Activated CD8-positive, alpha-beta T cell treated with anti-CD3 and anti-CD28 coated beads for 36 hours (primary cell): ENCODE results near the gene ZNF77. TPM values are rescaled to one million over a fixed set of nuclear protein-coding genes. Genes with fewer than 3 reads are reported as not detected.

Experiments used
- ATAC-seq: fragments of 200-7000 bp; cut with Tn5 transposase; one replicate; pipeline ENCODE4 v1.10.0; 2021; ENCODE audit warnings: mild to moderate bottlenecking, moderate library complexity
- CTCF ChIA-PET: fragments of 350-600 bp; sonication (Branson Sonifier 250); formaldehyde crosslinking; loops from one replicate; lab custom pipeline; 2021; ENCODE audit warnings: antibody characterized with exemption; lab: Charles Lee
- POLR2A ChIA-PET: fragments of 350-600 bp; sonication (Branson Sonifier 250); formaldehyde crosslinking; loops from one replicate; lab custom pipeline; 2021; ENCODE audit warnings: antibody characterized with exemption; lab: Charles Lee
- DNase-seq: peaks from one replicate; pipeline ENCODE4 v3.0.0-alpha.2; 2020
- H3K27ac Mint-ChIP-seq: one replicate; pipeline ENCODE4 v1.8.0; 2021; ENCODE audit warnings: mild to moderate bottlenecking, mixed read lengths
- H3K27me3 Mint-ChIP-seq: one replicate; pipeline ENCODE4 v1.8.0; 2021; ENCODE audit warnings: mixed read lengths
- H3K36me3 Mint-ChIP-seq: one replicate; pipeline ENCODE4 v1.8.0; 2021; ENCODE audit warnings: low read depth, mixed read lengths
- H3K4me1 Mint-ChIP-seq: one replicate; pipeline ENCODE4 v1.8.0; 2021; ENCODE audit warnings: low read depth, mixed read lengths
- H3K4me3 Mint-ChIP-seq: one replicate; pipeline ENCODE4 v1.8.0; 2021; ENCODE audit warnings: mild to moderate bottlenecking, moderate library complexity, mixed read lengths
- H3K9me3 Mint-ChIP-seq: one replicate; pipeline ENCODE4 v1.8.0; 2021; ENCODE audit warnings: mixed read lengths
- intact Hi-C: fragments of 100-400 bp; cut with micrococcal nuclease; formaldehyde crosslinking; loops from one replicate; pipeline ENCODE4 v1.10.0; 2022
- total RNA-seq, 2 experiments: library from RNA; stranded (reverse); gene quantifications; one replicate each; pipeline ENCODE4 v1.2.3, GENCODE V29; 2021
- TF ChIP-seq, protein P1 (sequence below): fragments of 200-600 bp; IDR thresholded peaks from one replicate; pipeline ENCODE4 v1.8.0; 2022; ENCODE audit warnings: antibody characterized with exemption, mild to moderate bottlenecking

ZNF77 gene
- total RNA-seq, 2 experiments from 2014 or later = 2.6 to 2.8 TPM

DNA sequence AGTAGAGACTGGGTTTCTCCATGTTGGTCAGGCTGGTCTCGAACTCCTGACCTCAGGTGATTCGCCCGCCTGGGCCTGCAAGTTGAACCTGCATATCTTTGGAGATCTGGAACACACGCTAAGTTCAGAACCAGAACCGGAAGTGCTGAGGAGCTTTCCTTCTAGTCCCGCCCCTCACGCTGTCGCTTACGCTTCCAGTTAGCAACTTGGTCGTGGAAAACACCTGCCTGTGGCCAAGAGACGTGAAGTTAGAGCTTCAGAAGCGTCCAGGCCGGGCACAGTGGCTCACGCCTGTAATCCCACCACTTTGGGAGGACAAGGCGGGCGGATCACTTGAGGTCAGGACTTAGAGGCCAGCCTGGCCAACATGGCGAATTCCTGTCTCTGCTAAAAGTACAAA is 59.0 kb downstream of the ZNF77 start:
- DNase-seq (no peak), ATAC-seq (no peak)
- H3K4me3 Mint-ChIP-seq = no peak overlapping the region
- H3K9me3 Mint-ChIP-seq = no peaks in the 10 kb centered on the region
- H3K27ac Mint-ChIP-seq = no peak overlapping the region
- peaks cover 3% of the 10 kb centered on the region for H3K27me3 Mint-ChIP-seq
- ChIA-PET CTCF (interaction anchor here (1.1 to 1.2 kb wide), 2 partner anchors 65 to 237 kb away, joined by 3 to 7 read pairs; no protein-coding TSS in a partner anchor), POLR2A (interaction anchor here (1.0 kb wide), 1 partner anchor 89 kb away, joined by 3 read pairs; no protein-coding TSS in a partner anchor)
- intact Hi-C loops = no loop called here
- TF ChIP-seq, protein P1, sequence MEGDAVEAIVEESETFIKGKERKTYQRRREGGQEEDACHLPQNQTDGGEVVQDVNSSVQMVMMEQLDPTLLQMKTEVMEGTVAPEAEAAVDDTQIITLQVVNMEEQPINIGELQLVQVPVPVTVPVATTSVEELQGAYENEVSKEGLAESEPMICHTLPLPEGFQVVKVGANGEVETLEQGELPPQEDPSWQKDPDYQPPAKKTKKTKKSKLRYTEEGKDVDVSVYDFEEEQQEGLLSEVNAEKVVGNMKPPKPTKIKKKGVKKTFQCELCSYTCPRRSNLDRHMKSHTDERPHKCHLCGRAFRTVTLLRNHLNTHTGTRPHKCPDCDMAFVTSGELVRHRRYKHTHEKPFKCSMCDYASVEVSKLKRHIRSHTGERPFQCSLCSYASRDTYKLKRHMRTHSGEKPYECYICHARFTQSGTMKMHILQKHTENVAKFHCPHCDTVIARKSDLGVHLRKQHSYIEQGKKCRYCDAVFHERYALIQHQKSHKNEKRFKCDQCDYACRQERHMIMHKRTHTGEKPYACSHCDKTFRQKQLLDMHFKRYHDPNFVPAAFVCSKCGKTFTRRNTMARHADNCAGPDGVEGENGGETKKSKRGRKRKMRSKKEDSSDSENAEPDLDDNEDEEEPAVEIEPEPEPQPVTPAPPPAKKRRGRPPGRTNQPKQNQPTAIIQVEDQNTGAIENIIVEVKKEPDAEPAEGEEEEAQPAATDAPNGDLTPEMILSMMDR = no peak
- no peaks in the 10 kb centered on the region for H3K36me3 Mint-ChIP-seq
- peaks cover 11% of the 10 kb centered on the region for H3K4me1 Mint-ChIP-seq

DNA sequence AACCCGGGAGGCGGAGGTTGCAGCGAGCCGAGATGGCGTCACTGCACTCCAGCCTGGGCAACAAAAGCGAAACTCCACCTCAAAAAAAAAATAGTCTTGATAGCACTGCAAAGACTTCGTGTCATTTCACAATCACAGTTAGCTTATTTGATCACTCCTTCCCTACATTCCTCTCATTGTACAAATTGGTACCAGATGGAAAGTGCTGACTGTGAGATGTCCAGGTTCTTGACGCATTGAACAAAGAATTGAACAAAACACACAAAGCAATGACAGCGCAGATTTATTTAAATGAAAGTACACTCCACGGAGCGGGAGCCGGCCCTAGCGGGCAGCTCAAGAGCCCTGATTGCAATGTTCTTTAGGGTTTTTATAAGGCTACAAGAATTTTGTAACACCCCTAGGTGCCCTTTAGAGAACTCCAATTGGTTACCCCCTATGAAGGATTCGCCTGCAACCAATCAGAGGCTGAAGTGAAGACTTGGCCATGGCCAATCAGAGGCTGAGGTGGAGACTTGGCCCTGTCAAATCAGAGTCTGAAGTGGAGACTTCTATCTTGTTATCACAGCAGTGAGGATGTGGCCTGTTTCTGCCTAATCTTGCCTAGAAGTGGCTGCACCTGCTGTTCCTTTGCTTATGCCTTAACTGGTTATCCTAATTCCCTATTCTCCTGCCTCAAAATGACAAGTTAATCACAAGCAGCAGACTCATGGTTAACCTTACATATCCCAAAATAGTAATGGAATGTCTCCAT is 60.9 kb downstream of the ZNF77 start:
- no peak for ATAC-seq
- POLR2A ChIA-PET = no interaction called here
- intact Hi-C loops = no loop called here
- Mint-ChIP-seq H3K36me3 (no peaks in the 10 kb centered on the region), H3K27ac (no peak overlapping the region), H3K27me3 (peaks cover 1% of the 10 kb centered on the region), H3K9me3 (peaks cover 4% of the 10 kb centered on the region), H3K4me3 (no peak overlapping the region), H3K4me1 (peaks cover 11% of the 10 kb centered on the region)
- CTCF ChIA-PET = interaction anchor here (1.4 to 1.6 kb wide), 2 partner anchors 67 to 72 kb away, joined by 3 to 5 read pairs; no protein-coding TSS in a partner anchor
- DNase-seq = no peak
- TF ChIP-seq, protein P1 = no peak

Other genes with a start within 250 kb of the ZNF77 start
- under 1 TPM; 0.27 to 0.32 TPM for gene GNG7, start 242.3 kb downstream of the ZNF77 start, total RNA-seq
- under 1 TPM in 1 of 2 experiments, not detected in 1; 0.09 TPM for gene DIRAS1, start 223.6 kb downstream of the ZNF77 start, total RNA-seq
- 10 to 100 TPM; 35.5 to 38.1 TPM for gene SLC39A3, start 205.0 kb downstream of the ZNF77 start, total RNA-seq
- gene SGTA, start 161.7 kb downstream of the ZNF77 start, total RNA-seq = 10 to 100 TPM; 53.4 to 60.8 TPM
- 100 to 1,000 TPM; 157 to 158 TPM for gene THOP1, start 159.5 kb downstream of the ZNF77 start, total RNA-seq
- 1 to 10 TPM in 1 of 2 experiments, under 1 TPM in 1; 0.83 to 1.5 TPM for gene ZNF554, start 125.1 kb downstream of the ZNF77 start, total RNA-seq
- 1 to 10 TPM; 1.5 to 2.1 TPM for gene ZNF555, start 103.5 kb downstream of the ZNF77 start, total RNA-seq
- not detected for gene ZNF556, start 77.6 kb downstream of the ZNF77 start, total RNA-seq
- 1 to 10 TPM; 5.0 to 5.1 TPM for gene ZNF57, start 44.0 kb downstream of the ZNF77 start, total RNA-seq
- gene TLE6, start 32.6 kb upstream of the ZNF77 start, total RNA-seq = 1 to 10 TPM; 3.5 to 5.1 TPM
- 1 to 10 TPM; 2.8 to 3.0 TPM for gene TLE2, start 84.3 kb upstream of the ZNF77 start, total RNA-seq
- 100 to 1,000 TPM; 283 to 296 TPM for gene TLE5, start 117.5 kb upstream of the ZNF77 start, total RNA-seq
- 1 to 10 TPM; 5.2 to 5.4 TPM for gene GNA11, start 149.4 kb upstream of the ZNF77 start, total RNA-seq
- 10 to 100 TPM; 44.1 to 45.5 TPM for gene GNA15, start 191.1 kb upstream of the ZNF77 start, total RNA-seq
- gene S1PR4, start 233.8 kb upstream of the ZNF77 start, total RNA-seq = 10 to 100 TPM; 48.5 to 51.9 TPM
- 10 to 100 TPM; 55.9 to 56.8 TPM for gene NCLN, start 241.0 kb upstream of the ZNF77 start, total RNA-seq